ENCODE data around the gene PRRX1.

PRRX1 gene

DNA sequence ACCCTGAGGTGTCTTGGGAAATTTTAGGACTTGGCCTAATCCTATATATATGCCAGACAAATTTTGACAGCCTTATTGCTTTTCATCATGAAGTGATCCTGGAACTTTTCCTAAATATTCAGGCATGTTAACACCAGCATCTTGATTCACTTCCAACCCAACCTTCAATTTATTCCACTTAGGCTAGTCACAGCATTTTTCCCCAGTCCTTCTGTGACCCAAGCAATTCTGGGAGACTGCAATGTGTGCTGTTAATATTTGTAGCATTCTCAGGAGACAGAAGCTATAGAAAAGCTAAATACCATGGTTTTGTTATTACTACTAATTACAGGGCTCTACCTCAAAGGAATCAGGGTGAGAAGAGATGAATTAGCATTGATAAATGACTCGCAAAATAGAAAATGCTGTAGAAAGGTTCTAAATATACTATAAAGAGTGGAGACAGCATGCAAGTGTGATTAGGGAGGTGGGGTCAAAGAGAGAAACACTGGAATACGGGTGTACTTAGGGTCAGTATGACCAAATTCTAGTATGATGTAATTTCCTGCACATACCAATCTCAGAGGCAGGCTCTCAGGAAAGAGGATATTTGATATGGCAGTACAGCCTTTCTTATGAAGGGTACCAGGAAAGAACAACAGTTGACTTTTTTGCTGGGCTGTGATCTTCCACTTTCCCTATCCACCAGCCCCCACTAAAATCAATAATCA is 29.1 kb downstream of the PRRX1 start:
- no peak for DNase-seq

DNA sequence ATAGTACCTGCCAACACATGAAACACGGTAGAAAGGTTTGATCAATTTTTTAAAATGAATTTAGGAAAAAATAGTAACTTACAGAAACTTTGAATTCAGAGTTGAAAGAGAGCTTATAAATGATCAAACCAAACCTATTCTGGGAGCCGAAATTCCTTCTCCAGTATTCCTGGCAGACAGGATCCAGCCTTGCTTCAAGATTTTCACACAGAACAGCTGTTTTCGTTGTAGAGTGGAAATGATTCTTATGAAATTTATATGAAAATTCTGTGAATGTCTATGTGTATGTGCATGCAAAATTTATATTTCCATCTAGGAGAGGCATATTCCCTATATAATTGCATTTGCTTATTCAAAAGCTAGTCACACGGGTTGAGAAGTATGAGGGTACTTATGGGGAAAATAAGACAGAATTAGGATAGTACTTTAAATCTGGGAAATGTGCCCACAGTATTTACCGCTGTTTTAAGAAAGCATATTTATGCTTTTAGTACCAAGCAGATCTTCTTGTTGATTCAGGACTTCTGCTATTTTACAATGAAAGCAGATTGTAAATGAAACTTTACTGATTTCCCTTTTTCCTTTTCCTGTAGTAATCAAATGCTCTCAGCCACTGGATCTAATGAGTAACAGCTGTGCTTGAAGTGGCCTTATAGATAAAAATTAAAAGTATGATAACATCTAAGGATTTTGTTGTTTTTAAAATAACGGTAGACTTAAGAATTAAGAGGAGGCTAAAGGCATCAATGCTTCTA is 30.4 kb downstream of the PRRX1 start:
- DNase-seq: no peak

DNA sequence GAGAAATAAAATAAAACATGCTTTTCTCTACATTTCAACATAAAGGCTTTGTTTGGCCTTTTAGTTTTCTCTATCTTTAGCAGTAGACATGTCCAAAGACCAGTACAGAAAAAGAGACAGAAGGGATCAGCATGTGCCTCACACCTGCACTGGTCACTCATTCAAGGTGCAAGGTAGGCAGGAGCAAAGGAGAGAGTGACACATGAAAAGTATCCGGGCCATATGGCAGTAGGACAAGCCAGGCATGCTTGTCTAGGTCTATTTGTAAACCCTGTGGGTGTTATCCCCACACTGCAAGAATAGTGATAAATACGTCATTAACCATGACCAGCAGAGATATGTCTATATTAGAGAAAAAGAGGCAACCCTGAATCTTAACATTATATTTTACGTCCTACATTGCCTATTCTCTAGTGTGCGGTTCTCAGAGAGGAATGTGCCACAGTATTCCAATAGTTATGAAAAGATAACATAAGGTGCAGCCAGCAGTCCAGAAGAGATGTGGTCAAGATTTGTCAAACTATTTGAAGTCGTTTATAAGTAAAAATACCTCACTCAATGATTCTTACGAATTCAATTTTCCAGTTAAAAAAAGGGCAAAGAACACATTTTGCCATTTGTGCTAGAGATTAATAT is 32.1 kb downstream of the PRRX1 start:
- no peak for DNase-seq

DNA sequence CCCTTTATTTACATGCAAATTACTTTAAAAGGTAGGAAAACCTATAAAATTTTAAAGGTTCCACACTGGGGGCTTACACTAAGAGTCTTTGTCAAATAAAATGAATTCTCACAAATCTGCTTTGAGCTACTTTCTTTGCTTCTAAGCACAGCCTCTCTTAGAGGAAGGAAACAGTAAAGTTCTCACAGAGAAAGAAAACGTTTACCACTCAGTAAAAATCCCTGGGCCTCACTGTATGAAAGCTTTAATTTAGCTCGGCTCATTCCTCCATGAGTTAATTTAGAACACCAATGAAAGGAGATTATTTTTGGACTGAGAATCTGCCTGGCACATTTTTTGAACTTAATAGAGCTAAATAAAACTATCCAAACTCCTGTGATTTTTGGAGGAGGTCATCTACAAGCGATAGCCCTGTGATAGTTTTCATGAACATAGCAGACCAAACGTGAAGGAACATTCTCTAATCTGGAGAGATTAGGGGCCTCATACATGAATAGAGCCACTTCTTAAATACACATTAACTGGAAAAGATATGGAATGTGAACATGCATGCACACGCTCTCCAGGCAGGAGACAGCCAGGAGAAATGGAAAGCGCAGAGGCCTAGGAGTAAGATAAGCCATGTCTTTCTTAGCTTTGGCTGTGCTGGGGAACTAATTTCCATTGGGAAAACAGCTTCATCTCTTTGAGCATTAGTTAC is 32.8 kb downstream of the PRRX1 start:
- no peak for DNase-seq

DNA sequence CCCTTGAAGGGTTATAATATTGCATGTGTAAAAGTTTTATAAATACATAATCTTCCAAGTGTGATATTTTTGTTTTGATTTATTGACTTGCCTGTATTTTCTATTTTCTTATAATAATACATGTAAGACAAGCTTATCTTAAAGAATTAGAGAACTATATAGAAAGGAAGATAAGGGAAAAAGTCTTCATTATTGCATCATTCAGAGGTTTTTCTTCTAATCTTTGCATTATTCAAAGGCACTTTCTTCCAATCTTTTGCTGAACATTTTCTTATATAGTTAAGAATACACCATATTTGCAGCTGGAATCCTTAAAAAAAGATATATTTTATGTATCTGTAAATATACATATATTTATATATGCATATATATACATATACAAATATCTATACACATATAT is 33.4 kb downstream of the PRRX1 start:
- DNase-seq: no peak

DNA sequence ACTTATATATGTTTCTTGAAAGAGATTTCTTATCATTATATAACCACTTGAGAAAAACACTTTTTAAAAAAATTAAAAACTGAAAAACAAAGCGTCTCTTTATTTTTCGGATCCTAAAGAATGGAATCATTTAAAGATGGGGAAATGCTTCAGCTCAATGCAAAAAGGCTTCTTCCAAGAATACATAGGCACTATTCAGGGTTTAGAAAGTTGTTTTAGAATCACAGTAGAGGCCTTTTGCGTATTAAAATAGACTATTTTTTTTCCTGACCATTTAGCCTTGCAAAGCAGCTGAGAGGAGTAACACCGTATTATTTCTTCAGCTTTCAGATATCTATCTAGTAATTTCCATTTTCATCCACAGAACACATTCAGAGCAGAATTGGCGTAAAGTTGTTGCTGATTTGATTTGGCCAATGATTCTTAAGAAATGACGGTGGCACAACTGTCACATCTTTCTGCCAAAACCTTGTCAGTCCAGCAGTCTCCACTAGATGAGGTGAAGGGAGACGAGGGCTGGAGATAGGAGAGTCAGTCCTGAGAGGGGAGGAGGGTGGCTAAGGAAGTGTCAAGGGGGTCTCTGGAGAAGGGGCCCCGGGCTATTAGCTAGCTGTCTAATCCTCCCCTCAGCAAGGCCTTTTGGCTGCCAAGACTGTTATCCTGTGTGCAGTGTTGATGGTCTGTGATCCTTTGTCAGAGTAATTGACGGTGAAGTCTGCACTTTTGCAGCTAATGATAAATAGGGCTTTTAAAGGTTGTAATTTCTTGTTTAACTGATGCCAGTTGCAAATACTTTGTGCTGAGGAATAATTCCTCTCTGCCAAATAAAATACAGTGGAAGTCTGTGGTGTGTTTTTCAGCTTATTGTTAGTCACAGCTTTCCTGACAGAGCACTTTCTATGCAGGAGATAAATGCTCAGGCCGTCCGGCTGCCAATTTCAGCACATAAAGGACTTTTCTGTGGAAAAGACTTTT is 34.7 kb downstream of the PRRX1 start:
- DNase-seq: no peak

DNA sequence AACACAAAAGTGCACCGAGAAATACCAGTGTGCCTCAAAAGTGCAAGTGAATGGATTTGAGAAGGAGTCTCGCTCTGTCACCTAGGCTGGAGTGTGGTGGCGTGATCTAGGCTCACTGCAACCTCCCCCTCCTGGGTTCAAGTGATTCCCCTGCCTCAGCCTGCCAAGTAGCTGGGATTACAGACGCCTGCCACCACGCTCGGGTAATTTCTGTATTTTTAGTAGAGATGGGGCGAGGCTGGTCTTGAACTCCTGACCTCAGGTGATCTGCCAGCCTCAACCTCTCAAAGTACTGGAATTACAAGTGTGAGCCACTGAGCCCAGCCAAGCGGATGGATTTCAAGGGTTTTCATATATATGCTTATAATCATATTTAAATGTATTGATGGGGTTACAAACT is 35.8 kb downstream of the PRRX1 start:
- no peak for DNase-seq

DNA sequence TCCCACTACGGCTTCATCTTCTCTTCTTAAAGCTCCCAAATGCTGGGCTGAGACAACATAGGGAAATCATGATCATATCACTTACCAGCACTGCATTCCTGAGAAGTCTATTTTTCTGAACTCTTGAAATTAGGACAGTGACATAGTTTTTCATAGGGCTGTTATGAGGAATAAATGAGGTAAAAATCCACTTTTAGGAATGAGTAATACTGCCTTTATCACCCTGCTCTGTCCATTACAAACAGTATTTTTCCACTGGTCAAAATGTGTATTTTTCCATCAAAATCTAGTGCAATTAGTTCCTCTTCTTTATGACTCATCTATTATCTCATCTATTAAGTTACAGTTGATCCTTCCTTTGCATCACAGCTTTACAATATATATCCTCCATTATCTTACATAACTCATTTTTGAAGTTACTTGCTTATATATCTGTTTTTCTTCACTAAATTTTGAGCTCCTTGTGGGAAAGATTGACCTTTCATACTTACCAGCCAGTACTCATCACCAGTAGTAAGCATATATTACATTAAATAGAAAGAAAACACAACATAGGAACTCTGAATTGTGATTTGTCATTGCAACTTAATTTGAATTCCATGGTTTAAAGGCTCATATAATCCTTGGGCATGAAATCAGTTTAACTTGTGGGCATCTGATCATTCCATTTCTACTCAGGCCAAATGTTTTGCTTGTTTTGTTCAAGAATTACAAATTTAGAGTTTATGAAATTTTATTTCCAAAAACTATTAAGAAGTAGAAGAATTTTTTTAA is 37.1 kb downstream of the PRRX1 start:
- no peak for DNase-seq

DNA sequence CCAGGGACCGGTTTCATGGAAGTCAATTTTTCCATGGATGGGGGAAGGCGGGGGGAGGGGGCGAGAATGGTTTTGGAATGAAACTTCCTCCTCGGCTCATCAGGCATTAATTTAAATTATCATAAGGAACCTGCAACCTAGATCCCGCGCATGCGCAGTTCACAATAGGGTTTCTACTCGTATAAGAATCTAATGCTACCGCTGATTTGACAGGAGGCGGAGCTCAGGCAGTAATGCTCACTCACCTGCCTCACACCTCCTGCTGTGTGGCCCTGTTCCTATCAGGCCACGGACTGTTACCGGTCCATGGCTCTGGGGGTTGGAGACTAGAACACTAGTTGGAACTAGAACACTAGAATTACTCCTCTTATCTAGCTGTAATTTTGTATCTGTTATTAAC is 38.0 kb downstream of the PRRX1 start:
- no peak for DNase-seq

DNA sequence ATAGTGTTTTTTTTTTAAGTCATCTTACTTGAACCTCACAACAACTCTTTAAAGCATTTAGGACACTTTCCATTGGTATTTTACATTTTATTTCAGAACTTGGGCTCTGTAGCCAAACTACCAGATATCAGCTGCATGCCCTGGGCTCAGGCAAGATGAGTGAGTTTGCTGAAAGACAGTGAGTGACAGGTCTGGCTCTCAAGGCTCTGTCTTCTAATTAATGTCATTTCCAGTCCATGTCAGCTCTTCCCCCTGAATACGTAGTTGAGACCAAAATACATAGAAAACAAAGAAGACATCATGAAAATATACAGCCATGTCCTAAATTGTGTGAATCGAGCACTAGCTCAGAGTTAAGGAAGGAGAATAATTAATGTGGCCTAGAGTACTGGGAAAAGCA is 39.7 kb downstream of the PRRX1 start:
- no peak for DNase-seq

DNA sequence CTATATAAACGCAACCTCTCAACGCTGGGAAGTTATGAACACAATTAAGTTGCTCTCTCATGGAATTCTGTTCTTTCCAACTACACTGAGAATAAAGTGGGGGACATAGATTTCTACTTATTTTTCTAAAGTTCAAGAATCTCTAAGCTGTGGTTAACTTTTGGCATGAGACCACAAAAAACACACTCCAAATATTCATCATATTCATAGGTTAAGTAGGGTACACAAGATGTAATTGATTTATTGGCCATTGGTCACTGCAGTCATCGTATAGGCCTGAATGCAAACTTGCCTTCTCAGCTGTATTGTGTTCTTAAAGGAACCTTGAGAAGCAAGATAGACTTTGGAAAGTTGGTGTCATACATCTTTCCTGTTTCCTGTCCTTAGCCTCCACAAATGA is 40.3 kb downstream of the PRRX1 start:
- DNase-seq: no peak

DNA sequence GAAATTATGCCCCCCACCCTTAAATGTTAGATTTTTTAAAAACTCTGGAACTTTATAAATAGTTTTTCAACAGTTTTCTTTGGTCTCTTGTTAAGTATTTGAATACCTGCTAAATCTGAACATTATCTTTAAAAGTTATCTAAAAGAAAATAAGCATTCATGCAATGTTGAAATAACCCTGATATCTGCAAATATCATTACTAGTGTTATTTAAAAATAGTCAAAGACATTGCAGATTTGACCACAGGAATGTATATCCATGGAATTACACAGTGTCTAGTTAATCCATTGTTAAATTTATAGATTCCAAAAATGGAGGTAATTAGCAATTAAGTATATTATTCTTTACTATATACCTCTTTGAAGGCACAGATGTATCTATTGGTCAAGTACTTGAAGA is 42.0 kb downstream of the PRRX1 start:
- DNase-seq: no peak

DNA sequence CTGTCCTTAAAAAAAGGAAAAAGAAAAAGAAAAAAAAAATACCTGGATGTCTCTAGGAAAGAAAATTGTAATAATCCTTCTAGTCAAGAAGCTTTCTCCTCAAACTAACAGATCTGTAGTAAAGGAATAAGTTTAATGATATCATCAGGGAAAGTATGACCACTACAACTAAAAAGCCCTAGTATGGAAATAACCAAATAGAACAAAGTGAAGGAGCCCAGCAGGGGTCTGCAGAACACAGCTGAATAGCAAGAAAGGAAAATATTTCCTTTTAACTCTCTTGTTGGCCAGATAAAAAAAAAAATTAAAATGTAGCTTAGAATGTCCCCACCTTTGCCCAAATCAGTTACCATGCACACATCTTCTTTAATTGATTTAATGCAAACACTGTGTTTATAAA is 43.2 kb downstream of the PRRX1 start:
- DNase-seq: no peak

DNA sequence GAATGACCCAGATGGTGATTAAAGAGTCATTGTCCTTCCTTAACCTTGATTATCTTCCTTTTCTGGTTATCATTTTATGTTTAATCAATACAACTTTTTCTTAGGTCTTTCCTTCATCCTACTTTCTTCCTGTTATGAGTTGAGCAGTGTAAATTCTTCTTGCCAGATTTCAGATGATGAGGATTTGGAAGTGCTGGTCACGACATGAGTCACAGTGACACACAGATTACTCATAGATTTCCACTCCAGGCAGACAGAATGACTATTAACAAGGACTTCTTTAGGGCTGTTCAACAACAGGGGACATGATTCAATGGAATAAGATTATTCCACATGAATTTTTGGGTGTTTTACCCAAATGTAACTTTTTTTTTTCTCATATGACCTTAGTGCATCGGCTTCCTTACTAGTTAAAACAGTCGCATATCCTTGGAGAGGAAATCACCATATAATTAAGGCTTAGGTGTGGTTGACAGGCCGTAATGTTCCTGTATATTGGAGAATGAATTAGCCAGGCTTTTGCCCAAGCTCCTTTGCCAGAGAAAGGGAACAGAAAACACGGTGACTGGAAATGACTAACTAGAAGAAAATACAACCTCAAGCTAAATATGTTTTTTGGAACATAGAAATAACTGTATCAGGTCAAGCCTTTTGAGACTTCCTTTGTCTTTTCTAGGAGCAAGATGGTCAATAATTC is 44.2 kb downstream of the PRRX1 start:
- no peak for DNase-seq

DNA sequence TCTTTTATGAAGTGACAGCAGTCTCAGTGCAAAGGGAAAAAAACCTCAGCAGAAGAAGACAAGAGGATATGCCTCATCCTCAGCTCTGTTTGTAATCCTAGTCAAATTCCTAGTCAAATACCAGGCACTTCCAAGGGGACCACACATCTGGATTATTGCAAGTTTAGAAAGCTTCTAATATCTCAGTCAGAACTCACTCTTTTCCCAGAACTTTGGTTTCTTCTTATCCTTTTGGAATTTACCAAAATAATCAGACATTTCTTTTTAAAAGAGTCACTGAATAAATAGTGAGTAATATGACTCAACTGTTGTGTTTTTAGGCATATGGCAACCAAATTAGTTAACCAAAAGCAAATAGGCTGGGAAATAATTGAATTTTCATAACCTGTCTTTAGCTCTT is 47.8 kb downstream of the PRRX1 start:
- no peak for DNase-seq

DNA sequence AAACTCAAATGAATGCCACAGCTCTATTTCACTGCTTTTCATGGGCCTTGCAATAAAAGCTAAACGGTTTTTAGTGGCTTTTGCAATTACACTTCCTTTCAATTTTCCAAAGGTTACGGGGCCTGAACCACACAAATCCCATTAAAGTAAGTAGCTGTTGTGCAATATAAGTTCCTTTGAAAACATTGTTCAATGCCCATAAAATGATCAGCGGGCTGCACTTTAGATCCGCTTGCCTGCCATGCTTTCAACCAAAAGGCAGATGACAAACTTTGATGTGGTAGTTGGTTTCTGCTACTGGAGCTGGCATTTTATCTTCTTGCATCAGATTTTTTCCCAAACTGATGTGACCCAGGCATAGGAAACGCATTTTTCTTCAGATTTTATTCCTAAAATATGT is 50.2 kb downstream of the PRRX1 start:
- no peak for DNase-seq

DNA sequence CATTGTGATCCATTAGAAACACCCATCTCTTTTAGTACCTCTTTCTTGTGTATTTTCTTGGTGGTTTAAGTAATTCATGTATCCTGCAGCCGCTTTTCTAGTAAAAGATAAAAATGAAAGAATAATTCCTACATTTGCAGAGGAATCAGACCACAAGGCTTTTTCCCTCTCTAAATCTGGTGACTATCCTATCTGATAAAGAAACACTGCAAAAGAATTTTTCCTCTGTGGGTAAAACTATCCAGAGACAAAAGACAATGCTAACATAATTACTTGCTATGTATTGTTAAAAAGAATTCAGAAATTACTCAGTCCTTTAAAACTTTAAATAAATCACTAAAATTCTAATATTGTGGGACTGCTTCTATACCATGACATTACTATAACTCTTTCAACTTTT is 51.0 kb downstream of the PRRX1 start:
- no peak for DNase-seq

DNA sequence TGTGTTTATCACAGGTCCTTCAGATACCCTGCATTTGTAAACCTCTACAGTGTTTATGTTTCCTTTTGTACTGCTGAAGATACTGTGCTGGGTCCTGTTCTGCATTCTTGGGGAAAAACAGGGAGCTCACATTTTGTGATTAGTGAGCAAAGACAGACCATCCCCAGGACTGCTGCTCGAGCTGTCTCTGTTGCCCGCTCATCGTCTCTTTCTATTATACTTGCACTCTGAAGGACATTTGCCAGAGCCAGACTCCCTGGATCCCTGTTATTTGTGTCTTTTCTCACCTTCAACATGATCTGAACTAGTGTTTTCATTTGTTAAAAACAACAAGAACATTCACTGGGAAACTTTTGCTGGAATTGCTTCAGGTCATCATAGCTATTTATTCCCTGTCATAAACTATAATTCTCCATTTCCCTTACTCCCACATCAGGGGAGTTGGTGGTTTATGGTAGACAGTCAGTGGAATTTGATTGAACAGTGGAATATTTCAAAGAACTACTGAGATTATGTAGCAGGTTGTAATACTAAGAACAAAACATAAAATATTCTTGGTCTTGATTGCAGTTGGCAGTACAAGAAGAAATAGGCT is 53.0 kb downstream of the PRRX1 start:
- DNase-seq: no peak

DNA sequence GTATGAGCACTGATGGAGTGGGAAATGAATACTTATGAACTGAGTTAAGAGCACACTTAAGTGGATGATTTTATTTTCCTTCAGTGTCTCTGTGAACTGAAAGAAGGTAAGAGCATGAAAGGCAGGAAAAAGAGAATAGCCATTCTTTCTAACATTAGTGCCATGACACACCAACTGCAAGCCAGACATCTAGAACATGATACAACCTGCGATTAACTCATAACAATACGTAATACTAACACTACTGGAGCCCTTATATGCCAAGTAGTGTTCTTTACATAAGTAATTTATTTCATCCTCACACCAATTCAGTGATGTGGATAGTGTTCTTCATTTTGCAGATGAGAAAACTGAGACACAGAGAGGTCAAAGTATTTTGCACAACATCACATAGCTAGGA is 56.7 kb downstream of the PRRX1 start:
- DNase-seq: no peak

DNA sequence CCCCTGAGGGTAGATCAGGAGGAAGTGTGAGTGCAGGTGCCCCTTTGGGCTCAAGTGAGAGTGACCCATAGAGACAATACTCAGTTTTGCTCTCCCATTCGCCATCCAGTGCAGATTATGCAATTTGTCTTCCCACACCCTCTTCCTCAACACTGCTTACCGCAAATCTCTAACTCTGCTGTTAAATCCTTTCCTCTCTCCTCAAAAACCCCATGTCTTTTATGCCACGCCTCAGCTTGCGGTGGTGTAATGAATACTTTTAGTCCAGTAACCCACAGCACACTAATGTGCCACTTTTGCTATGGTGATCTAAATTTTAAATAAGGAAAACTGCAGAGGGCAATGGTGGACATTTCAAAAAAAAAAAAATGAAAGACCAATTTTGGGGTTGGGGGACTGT is 57.7 kb downstream of the PRRX1 start:
- DNase-seq: no peak

DNA sequence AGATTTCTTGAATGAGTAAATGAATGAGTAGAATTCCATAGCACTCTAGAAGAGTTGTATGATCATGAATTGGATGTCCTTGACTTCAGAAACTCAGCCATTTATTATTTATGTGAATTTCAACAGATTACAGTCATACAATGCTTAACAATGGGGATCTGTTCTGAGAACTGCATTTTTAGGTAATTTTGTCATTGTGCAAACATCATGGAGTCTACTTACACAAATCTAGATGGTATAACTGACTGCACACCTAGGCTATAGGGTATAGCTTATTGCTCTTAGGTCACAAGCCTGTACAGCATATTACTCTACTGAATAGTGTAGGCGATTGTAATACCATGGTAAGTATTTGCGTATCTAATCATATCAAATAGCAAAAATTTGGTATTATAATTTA is 59.6 kb downstream of the PRRX1 start:
- no peak for DNase-seq
